Colonic mucosa (tissue), 4 donors: Measurements from ENCODE around the gene CIAO3. TPM values are rescaled to one million over a fixed set of nuclear protein-coding genes. Genes with fewer than 3 reads are reported as not detected.

Experiments used
- DNase-seq: peaks from one replicate; pipeline ENCODE4 v3.0.0-alpha.2; 2020
- H3K27ac ChIP-seq: fragments of 200-600 bp; one replicate; pipeline ENCODE4 v1.8.0; 2021
- H3K27me3 ChIP-seq: fragments of 200-600 bp; one replicate; pipeline ENCODE4 v1.8.0; 2021
- H3K36me3 ChIP-seq: fragments of 200-600 bp; one replicate; pipeline ENCODE4 v1.8.0; 2021
- H3K4me1 ChIP-seq: fragments of 200-600 bp; one replicate; pipeline ENCODE4 v1.8.0; 2021; ENCODE audit warnings: mild to moderate bottlenecking
- H3K4me3 ChIP-seq: fragments of 200-600 bp; one replicate; pipeline ENCODE4 v1.8.0; 2021
- H3K9ac ChIP-seq, 2 donors: one replicate each; pipeline ENCODE4 v1.7.0; 2013; ENCODE audit warnings: control low read depth in 2 of 2, low read depth in 2 of 2, low read length in 2 of 2
- H3K9me3 ChIP-seq: fragments of 200-600 bp; one replicate; pipeline ENCODE4 v1.8.0; 2021
- intact Hi-C: fragments of 100-400 bp; cut with DNase I; formaldehyde crosslinking; loops from one replicate; pipeline ENCODE4 v1.14.1; 2022
- total RNA-seq, 2 donors: library from RNA; stranded (reverse); fragmentation: NEBNext Ultra II Directional in 1 of 2; extraction: Animal tissue kit (Norgen Biotek cat#: 25700) in 1 of 2; gene quantifications; one replicate each; pipeline ENCODE4 v1.2.1, GENCODE V29; 2021
- TF ChIP-seq, protein P1 (sequence below): fragments of 200-600 bp; IDR thresholded peaks from one replicate; pipeline ENCODE4 v1.8.0; 2022; ENCODE audit warnings: antibody characterized with exemption, mild to moderate bottlenecking
- donor health status: healthy.
- donor health status: DM: no; HTN: no; CAD: no.
- donor health status: DM: no; HTN: no; CAD: no.

CIAO3 gene
- total RNA-seq, 2 donors from 2014 or later, result 29.2 to 62.1 TPM

DNA sequence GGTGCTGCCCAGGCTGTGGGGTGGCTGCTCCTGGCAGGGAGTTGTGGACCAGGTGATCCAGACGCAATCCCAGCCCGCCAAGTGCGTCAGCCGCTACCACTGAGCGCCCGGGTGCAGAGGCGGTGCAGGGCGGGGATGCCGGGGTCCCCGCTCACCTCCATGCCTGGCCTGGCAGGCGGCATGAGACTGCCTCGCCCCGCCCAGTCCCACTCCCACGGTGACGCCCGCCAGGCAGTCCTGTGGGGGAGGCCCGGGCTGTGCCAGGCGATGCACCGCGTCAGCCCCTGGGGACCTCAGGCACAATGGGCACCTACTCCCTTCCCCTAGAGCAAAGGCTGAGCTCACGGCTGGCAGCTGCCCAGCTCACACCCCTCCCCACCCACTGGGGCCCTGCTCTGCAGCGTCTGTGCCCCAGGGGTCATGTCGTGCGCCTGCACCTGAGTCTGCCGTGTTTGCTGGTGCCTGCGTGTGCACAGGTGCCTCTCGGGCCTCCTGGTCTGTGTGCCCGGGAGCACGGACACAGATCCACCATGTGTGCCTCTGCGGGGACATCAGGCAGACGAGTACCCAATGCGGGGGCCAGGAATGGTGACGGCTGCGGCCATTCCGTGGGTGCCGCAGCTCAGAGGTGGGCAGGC lies 42.1 kb upstream of the CIAO3 start:
- Histone ChIP-seq H3K27ac (no peak overlapping the region), H3K9ac (no peak overlapping the region), H3K9me3 (no peaks in the 10 kb centered on the region), H3K4me3 (no peak overlapping the region), H3K4me1 (peaks cover 8% of the 10 kb centered on the region), H3K27me3 (peaks cover 22% of the 10 kb centered on the region), H3K36me3 (peaks cover 4% of the 10 kb centered on the region)
- intact Hi-C loops, result no loop called here
- TF ChIP-seq, protein P1, sequence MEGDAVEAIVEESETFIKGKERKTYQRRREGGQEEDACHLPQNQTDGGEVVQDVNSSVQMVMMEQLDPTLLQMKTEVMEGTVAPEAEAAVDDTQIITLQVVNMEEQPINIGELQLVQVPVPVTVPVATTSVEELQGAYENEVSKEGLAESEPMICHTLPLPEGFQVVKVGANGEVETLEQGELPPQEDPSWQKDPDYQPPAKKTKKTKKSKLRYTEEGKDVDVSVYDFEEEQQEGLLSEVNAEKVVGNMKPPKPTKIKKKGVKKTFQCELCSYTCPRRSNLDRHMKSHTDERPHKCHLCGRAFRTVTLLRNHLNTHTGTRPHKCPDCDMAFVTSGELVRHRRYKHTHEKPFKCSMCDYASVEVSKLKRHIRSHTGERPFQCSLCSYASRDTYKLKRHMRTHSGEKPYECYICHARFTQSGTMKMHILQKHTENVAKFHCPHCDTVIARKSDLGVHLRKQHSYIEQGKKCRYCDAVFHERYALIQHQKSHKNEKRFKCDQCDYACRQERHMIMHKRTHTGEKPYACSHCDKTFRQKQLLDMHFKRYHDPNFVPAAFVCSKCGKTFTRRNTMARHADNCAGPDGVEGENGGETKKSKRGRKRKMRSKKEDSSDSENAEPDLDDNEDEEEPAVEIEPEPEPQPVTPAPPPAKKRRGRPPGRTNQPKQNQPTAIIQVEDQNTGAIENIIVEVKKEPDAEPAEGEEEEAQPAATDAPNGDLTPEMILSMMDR, result no peak
- no peak for DNase-seq

DNA sequence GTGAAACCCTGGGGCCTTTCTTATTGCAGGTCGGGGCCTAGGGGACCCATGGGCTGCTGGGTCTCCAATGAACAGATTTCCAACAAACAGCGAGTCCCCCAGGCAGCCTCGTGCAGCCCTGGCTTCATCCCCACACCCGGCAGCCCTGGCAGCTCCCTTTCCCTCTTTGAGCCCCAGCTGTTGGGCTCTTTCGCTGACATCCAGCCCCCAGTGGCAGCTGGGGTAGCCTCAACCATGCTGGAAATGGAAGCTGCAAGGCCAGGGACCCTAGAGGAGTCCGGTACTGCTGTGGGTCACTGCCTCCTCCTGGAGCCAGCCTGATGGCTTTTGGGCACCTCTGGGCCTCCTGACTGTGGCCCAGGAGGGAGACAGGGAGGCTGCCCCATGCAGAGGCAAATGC lies 41.5 kb upstream of the CIAO3 start:
- TF ChIP-seq, protein P1, result no peak
- Histone ChIP-seq H3K9me3 (no peaks in the 10 kb centered on the region), H3K27me3 (peaks cover 22% of the 10 kb centered on the region), H3K9ac (no peak overlapping the region), H3K27ac (no peak overlapping the region), H3K4me3 (no peak overlapping the region), H3K36me3 (peaks cover 4% of the 10 kb centered on the region), H3K4me1 (peaks cover 4% of the 10 kb centered on the region)
- DNase-seq, result no peak
- intact Hi-C loops, result no loop called here

DNA sequence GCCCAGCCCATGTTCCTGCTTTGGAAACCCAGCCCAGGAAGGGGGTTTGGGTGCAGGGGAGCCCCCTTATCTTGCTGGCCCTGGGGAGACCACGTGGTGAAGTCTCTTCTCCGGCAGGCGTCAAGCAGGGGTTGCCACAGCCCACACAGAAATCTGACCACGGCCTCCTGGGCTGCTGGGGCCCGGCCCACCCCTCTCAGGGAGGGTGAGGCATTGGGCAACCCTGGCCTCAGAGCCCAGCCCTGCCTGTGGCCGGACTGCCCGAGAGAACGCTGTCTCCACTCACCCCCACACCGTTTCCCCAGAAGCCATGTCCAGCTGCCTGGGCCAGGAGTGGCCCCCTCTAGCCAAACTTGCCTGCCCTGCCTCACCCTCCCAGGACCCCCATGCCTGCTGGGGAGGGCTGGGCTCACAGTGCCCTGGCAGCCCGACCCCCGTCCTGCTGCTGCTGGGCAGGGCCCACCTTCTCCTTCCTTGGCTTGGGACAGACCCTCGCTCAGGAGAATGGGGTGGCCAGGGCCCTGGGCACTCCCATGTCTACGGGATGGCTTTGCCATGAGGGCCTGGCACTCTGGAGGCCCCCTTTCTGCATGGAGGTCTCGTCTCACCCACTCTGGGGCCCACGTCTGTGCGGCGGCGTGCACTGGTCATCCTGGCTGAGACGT lies 40.7 kb upstream of the CIAO3 start:
- H3K4me3 ChIP-seq, result no peak overlapping the region
- peaks cover 22% of the 10 kb centered on the region for H3K27me3 ChIP-seq
- no peak overlapping the region for H3K27ac ChIP-seq
- peaks cover 4% of the 10 kb centered on the region for H3K36me3 ChIP-seq
- no peak for DNase-seq
- H3K9me3 ChIP-seq, result no peaks in the 10 kb centered on the region
- TF ChIP-seq, protein P1, result no peak
- no peak overlapping the region for H3K9ac ChIP-seq
- intact Hi-C loops, result no loop called here
- H3K4me1 ChIP-seq, result no peaks in the 10 kb centered on the region

DNA sequence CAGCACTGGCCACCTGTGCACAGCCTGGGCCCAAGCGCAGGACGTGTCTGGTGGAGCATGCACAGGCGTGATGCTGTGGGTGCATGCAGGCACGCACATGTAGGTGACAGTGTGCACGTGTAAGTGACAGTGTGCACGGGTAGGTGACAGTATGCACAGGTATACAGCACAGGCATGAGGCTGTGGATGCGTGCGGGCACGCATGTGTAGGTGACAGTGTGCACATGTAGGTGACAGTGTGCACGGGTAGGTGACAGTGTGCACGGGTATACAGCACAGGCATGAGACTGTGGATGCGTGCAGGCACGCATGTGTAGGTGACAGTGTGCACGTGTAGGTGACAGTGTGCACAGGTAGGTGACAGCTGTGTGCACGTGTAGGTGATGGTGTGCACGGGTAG lies 39.5 kb upstream of the CIAO3 start:
- no peak overlapping the region for H3K4me3 ChIP-seq
- no peak for DNase-seq
- no peaks in the 10 kb centered on the region for H3K36me3 ChIP-seq
- TF ChIP-seq, protein P1, result no peak
- H3K27me3 ChIP-seq, result peaks cover 22% of the 10 kb centered on the region
- H3K9me3 ChIP-seq, result no peaks in the 10 kb centered on the region
- H3K4me1 ChIP-seq, result no peaks in the 10 kb centered on the region
- H3K27ac ChIP-seq, result no peak overlapping the region
- no peak overlapping the region for H3K9ac ChIP-seq
- intact Hi-C loops, result no loop called here

DNA sequence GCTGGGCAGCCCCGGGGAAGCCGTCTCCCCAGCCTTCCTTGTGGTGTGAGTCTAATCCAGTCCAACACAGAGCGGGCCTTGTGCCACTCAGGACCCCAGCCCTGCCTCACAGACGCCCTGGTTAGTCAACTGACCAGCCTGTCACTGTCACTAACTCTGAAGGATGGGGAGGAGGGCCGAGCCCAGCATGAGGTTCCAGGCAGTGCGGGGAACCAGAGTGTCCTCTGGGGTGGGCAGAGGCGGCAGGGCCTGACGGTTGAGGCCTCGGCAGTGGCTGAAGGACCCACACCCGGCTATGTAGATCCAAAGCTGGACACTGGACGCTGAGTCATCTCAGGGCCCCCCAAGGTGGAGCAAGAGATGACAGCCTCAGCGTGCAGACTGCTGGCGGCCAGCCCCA lies 38.8 kb upstream of the CIAO3 start:
- Histone ChIP-seq H3K27me3 (peaks cover 22% of the 10 kb centered on the region), H3K36me3 (no peaks in the 10 kb centered on the region), H3K4me1 (no peaks in the 10 kb centered on the region), H3K27ac (no peak overlapping the region), H3K9me3 (no peaks in the 10 kb centered on the region), H3K9ac (no peak overlapping the region), H3K4me3 (no peak overlapping the region)
- no peak for DNase-seq
- intact Hi-C loops, result no loop called here
- TF ChIP-seq, protein P1, result no peak
